ENCODE data around the gene RAI1. TPM values are rescaled to one million over a fixed set of nuclear protein-coding genes. Genes with fewer than 3 reads are reported as not detected.
"Not testable (repeated sequence)": the region's sequence is repeated elsewhere in the genome, so short reads cannot be mapped to it uniquely, and the experiment has no call there.

RAI1 gene
- total RNA-seq, 1 donor: 23.2 TPM

GRCh38 chr17:17664064-17664452 is 17.2 kb upstream of the RAI1 start:
- DNase-seq (ENCODE audit: low read depth in 2 of 3, low spot score in 2 of 3): no peak

GRCh38 chr17:17665255-17665654 is 16.0 kb upstream of the RAI1 start:
- no peak for DNase-seq (ENCODE audit: low read depth in 2 of 3, low spot score in 2 of 3)

- DNase-seq (ENCODE audit: low read depth in 2 of 3, low spot score in 2 of 3): no peak
Measured at GRCh38 chr17:17666111-17666714, 15.0 kb upstream of the RAI1 start.

GRCh38 chr17:17667231-17667630 is 14.0 kb upstream of the RAI1 start:
- DNase-seq (ENCODE audit: low read depth in 2 of 3, low spot score in 2 of 3): no peak

- no peak for DNase-seq (ENCODE audit: low read depth in 2 of 3, low spot score in 2 of 3)
Measured at GRCh38 chr17:17667947-17668346, 13.3 kb upstream of the RAI1 start.

GRCh38 chr17:17668358-17668757 is 12.9 kb upstream of the RAI1 start:
- DNase-seq (ENCODE audit: low read depth in 2 of 3, low spot score in 2 of 3): no peak

- peak in 1 of 3 donors; percentile 51 for DNase-seq (ENCODE audit: low read depth in 2 of 3, low spot score in 2 of 3)
Measured at GRCh38 chr17:17668775-17669579, 12.3 kb upstream of the RAI1 start.

GRCh38 chr17:17669580-17670235 is 11.6 kb upstream of the RAI1 start:
- no peak for DNase-seq (ENCODE audit: low read depth in 2 of 3, low spot score in 2 of 3)

- no peak for DNase-seq (ENCODE audit: low read depth in 2 of 3, low spot score in 2 of 3)
Measured at GRCh38 chr17:17670701-17671305, 10.5 kb upstream of the RAI1 start.

GRCh38 chr17:17671369-17672129 is 9.7 kb upstream of the RAI1 start:
- DNase-seq (ENCODE audit: low read depth in 2 of 3, low spot score in 2 of 3): no peak

- peak in 1 of 3 donors; percentile 50 for DNase-seq (ENCODE audit: low read depth in 2 of 3, low spot score in 2 of 3)
Measured at GRCh38 chr17:17672453-17673368, 8.5 kb upstream of the RAI1 start.

- DNase-seq (ENCODE audit: low read depth in 2 of 3, low spot score in 2 of 3): no peak
Measured at GRCh38 chr17:17675416-17675815, 5.8 kb upstream of the RAI1 start.

GRCh38 chr17:17675925-17676534 is 5.2 kb upstream of the RAI1 start:
- peak in 1 of 3 donors; percentile 52 for DNase-seq (ENCODE audit: low read depth in 2 of 3, low spot score in 2 of 3)

GRCh38 chr17:17676752-17677151 is 4.5 kb upstream of the RAI1 start:
- DNase-seq (ENCODE audit: low read depth in 2 of 3, low spot score in 2 of 3): no peak

GRCh38 chr17:17677299-17678040 is 3.8 kb upstream of the RAI1 start:
- DNase-seq (ENCODE audit: low read depth in 2 of 3, low spot score in 2 of 3): no peak

GRCh38 chr17:17678063-17678699 is 3.1 kb upstream of the RAI1 start:
- not testable (repeated sequence) for DNase-seq (ENCODE audit: low read depth in 2 of 3, low spot score in 2 of 3)

- DNase-seq (ENCODE audit: low read depth in 2 of 3, low spot score in 2 of 3): no peak
Measured at GRCh38 chr17:17679243-17679642, 2.0 kb upstream of the RAI1 start.

GRCh38 chr17:17679748-17680147 is 1.5 kb upstream of the RAI1 start:
- DNase-seq (ENCODE audit: low read depth in 2 of 3, low spot score in 2 of 3): no peak

Measured in hematopoietic multipotent progenitor cell (in vitro differentiated cells).